Prostate gland (tissue), 2 donors: Measurements from ENCODE around the gene CES1. TPM values are rescaled to one million over a fixed set of nuclear protein-coding genes. Genes with fewer than 3 reads are reported as not detected.
"Not testable (repeated sequence)": the region's sequence is repeated elsewhere in the genome, so short reads cannot be mapped to it uniquely, and the experiment has no call there.

Experiments
- DNase-seq: peaks from one replicate; pipeline ENCODE4 v3.0.0-alpha.2; 2019; ENCODE audit warnings: low spot score
- H3K27ac ChIP-seq, 2 donors: fragments of 200-600 bp; sonication (generic); 2 replicates each; pipeline ENCODE4 v1.5.1; 2017 to 2019
- H3K27me3 ChIP-seq: fragments of 200-600 bp; sonication (generic); replicated peaks from 2 replicates; pipeline ENCODE4 v1.5.1; 2019; ENCODE audit not compliant: insufficient read depth
- H3K36me3 ChIP-seq, 2 donors: fragments of 200-600 bp; sonication (generic); 1 replicate in 1 of 2; 2 replicates in 1 of 2; pipeline versions ENCODE4 v1.5.1 to v1.8.1; 2017 to 2019
- H3K4me1 ChIP-seq: fragments of 200-600 bp; sonication (generic); replicated peaks from 2 replicates; pipeline ENCODE4 v1.5.1; 2019
- H3K4me3 ChIP-seq, 2 donors: fragments of 200-600 bp; sonication (generic); 2 replicates each; pipeline ENCODE4 v1.5.1; 2017 to 2019
- H3K9me3 ChIP-seq: fragments of 200-600 bp; sonication (generic); 2 replicates; pipeline ENCODE4 v1.5.1; 2017
- CTCF ChIP-seq, 4 experiments: fragments of 200-600 bp in 2 of 4; fragments of 450-650 bp in 2 of 4; sonication (generic) in 2 of 4; IDR thresholded peaks; 1 replicate in 3 of 4; 2 replicates in 1 of 4; pipeline ENCODE4 v1.5.1; 2016 to 2019; ENCODE audit warnings: antibody characterized with exemption in 4 of 4, mild to moderate bottlenecking in 2 of 4, moderate library complexity in 2 of 4
- POLR2A ChIP-seq: fragments of 450-650 bp; IDR thresholded peaks from one replicate; pipeline ENCODE4 v1.6.1; 2016; ENCODE audit warnings: antibody characterized with exemption, mild to moderate bottlenecking
- POLR2AphosphoS5 ChIP-seq: sonication (generic); formaldehyde crosslinking; IDR thresholded peaks from one replicate; pipeline ENCODE4 v1.6.1; 2017; ENCODE audit warnings: antibody characterized with exemption
- WGBS: methylation state at CpG from one replicate; pipeline ENCODE4 v1.1.5; 2018; 5-methylcytosine and 5-hydroxymethylcytosine counted together
- intact Hi-C: fragments of 100-400 bp; cut with DNase I; formaldehyde crosslinking; loops from one replicate; pipeline ENCODE4 v1.14.2; 2022
- total RNA-seq, 2 donors: library from RNA; depleted of rRNA; stranded (reverse); fragments of >200 nt; gene quantifications; one replicate each; pipeline ENCODE4 v1.1.0, GENCODE V29; 2016

CES1 gene
- total RNA-seq, 2 donors from 2014 or later, result 16.0 to 18.7 TPM

GRCh38 chr16:55756963-55757362 lies 75.9 kb downstream of the CES1 start:
- no peaks in the 10 kb centered on the region for H3K36me3 ChIP-seq
- no peak overlapping the region for H3K27ac ChIP-seq
- no peak for DNase-seq
- no peaks in the 10 kb centered on the region for H3K9me3 ChIP-seq
- intact Hi-C loops, result no loop called here
- H3K4me3 ChIP-seq, result no peak overlapping the region
- TF ChIP-seq POLR2A (no peak), POLR2AphosphoS5 (no peak), CTCF (IDR thresholded peaks at IDR 0.05) (no peak)
- WGBS, result 76% methylated on average over 4 of the region's 4 CpGs
- H3K4me1 ChIP-seq, result no peaks in the 10 kb centered on the region
- no peaks in the 10 kb centered on the region for H3K27me3 ChIP-seq

- intact Hi-C loops, result no loop called here
- Histone ChIP-seq H3K27ac (no peak overlapping the region), H3K9me3 (no peaks in the 10 kb centered on the region), H3K36me3 (no peaks in the 10 kb centered on the region), H3K4me3 (no peak overlapping the region), H3K4me1 (no peaks in the 10 kb centered on the region), H3K27me3 (no peaks in the 10 kb centered on the region)
- no peak for DNase-seq
- TF ChIP-seq POLR2A, result no peak
- no peak for TF ChIP-seq CTCF (IDR thresholded peaks at IDR 0.05)
Observed at GRCh38 chr16:55754056-55754455, 78.8 kb downstream of the CES1 start.

GRCh38 chr16:55753145-55753631 lies 79.7 kb downstream of the CES1 start:
- H3K4me1 ChIP-seq, H3K27ac ChIP-seq, H3K36me3 ChIP-seq, H3K4me3 ChIP-seq, intact Hi-C loops, DNase-seq, H3K9me3 ChIP-seq, H3K27me3 ChIP-seq: not testable (repeated sequence)
- WGBS, result 71% methylated on average over 4 of the region's 4 CpGs

Other genes starting within 250 kb of the CES1 start
- 1 to 10 TPM in 1 of 2 donors, under 1 TPM in 1; 0.32 to 2.6 TPM for gene SLC6A2, start 177.1 kb downstream of the CES1 start, total RNA-seq
- not detected for gene CES5A, start 42.3 kb upstream of the CES1 start, total RNA-seq